ENCODE measurements around the gene PEX26. TPM values are rescaled to one million over a fixed set of nuclear protein-coding genes. Genes with fewer than 3 reads are reported as not detected.
"Not testable (repeated sequence)": the region's sequence is repeated elsewhere in the genome, so short reads cannot be mapped to it uniquely, and the experiment has no call there.

The PEX26 gene
- total and polyA plus RNA-seq, 5 donors = 17.4 to 23.5 (median 23.1) TPM

DNA sequence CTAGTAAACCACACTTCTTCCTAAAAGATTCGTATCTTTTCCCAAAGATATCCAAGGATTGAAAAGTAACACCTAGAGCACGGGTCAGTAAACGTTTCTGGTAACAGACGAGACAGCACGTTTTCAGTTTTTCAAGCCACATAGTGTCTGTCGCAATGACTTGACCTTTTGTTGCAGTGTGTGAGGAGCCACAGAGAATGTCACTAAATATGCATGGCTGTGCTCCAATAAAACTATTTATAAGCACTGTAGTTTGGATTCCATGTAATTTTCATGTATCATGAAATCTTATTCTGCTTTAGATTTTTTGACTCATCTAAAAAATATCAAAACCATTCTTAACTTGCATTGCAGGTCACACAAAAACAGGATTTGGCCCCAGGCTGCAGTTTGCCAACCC lies 35.1 kb upstream of the PEX26 start:
- no peak for DNase-seq
- WGBS = 58% methylated on average over 6 of the region's 6 CpGs
- H3K27me3 ChIP-seq (ENCODE audit: control insufficient read depth, insufficient read depth) = no peaks in the 10 kb centered on the region
- no peaks in the 10 kb centered on the region for H3K9me3 ChIP-seq (ENCODE audit: control insufficient read depth, low read length)
- intact Hi-C loops (cut with DNase I) = no loop called here
- no peak overlapping the region for H3K27ac ChIP-seq (ENCODE audit: low read length)
- ATAC-seq = peak in 1 of 2 donors; percentile 64
- H3K4me3 ChIP-seq (ENCODE audit: low read length) = no peak overlapping the region
- peaks cover 9% of the 10 kb centered on the region for H3K4me1 ChIP-seq (ENCODE audit: control insufficient read depth, insufficient read depth, low read length)

DNA sequence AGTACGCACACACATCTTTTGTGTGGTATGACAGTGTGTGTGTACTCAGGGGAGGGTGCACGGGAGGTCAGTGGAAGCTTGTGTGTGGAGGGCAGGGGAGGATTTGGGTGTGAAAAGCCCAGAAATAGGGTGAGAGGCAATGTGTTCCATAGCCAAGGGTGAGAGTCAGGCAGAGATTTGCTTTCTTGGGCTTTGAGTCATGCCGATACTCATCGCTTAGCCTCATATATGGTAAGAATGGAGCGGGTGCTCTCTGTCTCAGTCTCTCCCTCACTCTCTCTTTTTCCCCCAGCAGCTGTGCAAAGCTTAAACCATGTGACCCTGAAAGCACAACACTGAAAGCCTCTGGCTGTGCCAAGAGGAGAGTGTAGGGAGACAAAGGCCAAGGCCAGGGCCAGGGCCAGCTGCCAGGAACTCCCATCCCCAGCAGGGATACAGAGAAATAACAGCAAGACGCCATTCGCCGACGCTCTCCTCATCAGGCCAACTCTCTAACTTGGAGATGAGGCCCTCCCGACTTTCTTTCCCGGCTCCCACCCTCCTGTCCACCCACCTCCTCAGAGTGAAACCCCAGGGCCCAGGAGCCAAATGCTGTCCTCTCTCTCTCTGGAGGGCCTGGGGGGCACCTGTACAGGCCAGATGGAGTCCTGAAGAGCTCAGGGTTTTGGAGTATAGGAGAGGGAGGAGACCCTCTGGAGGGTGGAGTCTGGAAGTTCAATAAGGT lies 33.1 kb upstream of the PEX26 start:
- Histone ChIP-seq H3K4me1 (ENCODE audit: control insufficient read depth, insufficient read depth, low read length) (peaks cover 9% of the 10 kb centered on the region), H3K9me3 (ENCODE audit: control insufficient read depth, low read length) (no peaks in the 10 kb centered on the region), H3K27ac (ENCODE audit: low read length) (peak overlapping the region; percentile 73), H3K4me3 (ENCODE audit: low read length) (no peak overlapping the region), H3K27me3 (ENCODE audit: control insufficient read depth, insufficient read depth) (no peaks in the 10 kb centered on the region)
- WGBS = 41% methylated on average over 11 of the region's 11 CpGs
- intact Hi-C loops (cut with DNase I) = no loop called here
- DNase-seq (peak; percentile 59 to 90 (median 89)), ATAC-seq (peak; percentile 84 to 89)

DNA sequence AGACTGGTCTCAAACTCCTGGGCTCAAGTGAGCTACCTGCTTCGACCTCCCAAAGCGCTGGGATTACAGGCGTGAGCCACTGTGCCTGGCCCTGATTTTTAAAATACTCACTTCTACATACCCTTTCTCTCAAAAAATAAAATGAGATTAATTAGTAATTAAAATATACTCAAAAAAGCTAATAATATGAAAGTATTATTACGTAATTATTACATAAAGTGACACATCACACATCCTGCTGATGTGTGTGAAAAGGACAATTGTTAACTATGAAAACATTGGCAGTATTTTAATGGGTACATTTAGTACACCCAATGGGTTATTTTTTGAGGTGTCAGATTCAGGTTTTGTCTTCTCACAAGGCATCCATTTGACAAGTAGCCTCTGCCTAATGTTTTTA lies 32.0 kb upstream of the PEX26 start:
- Histone ChIP-seq H3K27ac (ENCODE audit: low read length) (no peak overlapping the region), H3K27me3 (ENCODE audit: control insufficient read depth, insufficient read depth) (no peaks in the 10 kb centered on the region), H3K9me3 (ENCODE audit: control insufficient read depth, low read length) (no peaks in the 10 kb centered on the region), H3K4me3 (ENCODE audit: low read length) (no peak overlapping the region), H3K4me1 (ENCODE audit: control insufficient read depth, insufficient read depth, low read length) (peaks cover 9% of the 10 kb centered on the region)
- 96% methylated on average over 4 of the region's 4 CpGs for WGBS
- DNase-seq (no peak), ATAC-seq (no peak)
- intact Hi-C loops (cut with DNase I) = no loop called here

DNA sequence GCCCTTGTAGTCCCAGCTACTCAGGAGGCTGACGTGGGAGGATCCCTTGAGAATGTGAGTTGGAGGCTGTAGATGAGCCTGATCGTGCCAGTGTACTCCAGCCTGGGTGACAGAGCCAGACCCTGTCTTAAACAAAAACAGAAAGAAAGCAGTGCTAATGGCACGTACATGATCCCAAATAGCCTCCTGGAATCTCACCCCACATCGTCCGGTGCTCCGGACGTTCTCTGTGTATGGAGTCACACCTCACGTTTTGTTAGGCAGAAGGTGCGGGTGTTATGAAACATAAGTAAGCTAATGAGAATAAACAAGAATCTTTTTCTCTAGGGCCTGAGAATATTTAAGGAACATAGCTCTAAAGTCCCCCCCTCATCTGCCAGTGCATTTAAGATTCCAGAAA lies 29.7 kb upstream of the PEX26 start:
- WGBS = 87% methylated on average over 9 of the region's 9 CpGs
- no peak overlapping the region for H3K4me3 ChIP-seq (ENCODE audit: low read length)
- H3K9me3 ChIP-seq (ENCODE audit: control insufficient read depth, low read length) = no peaks in the 10 kb centered on the region
- ATAC-seq (no peak), DNase-seq (no peak)
- no peaks in the 10 kb centered on the region for H3K27me3 ChIP-seq (ENCODE audit: control insufficient read depth, insufficient read depth)
- peaks cover 9% of the 10 kb centered on the region for H3K4me1 ChIP-seq (ENCODE audit: control insufficient read depth, insufficient read depth, low read length)
- no peak overlapping the region for H3K27ac ChIP-seq (ENCODE audit: low read length)
- intact Hi-C loops (cut with DNase I) = no loop called here

DNA sequence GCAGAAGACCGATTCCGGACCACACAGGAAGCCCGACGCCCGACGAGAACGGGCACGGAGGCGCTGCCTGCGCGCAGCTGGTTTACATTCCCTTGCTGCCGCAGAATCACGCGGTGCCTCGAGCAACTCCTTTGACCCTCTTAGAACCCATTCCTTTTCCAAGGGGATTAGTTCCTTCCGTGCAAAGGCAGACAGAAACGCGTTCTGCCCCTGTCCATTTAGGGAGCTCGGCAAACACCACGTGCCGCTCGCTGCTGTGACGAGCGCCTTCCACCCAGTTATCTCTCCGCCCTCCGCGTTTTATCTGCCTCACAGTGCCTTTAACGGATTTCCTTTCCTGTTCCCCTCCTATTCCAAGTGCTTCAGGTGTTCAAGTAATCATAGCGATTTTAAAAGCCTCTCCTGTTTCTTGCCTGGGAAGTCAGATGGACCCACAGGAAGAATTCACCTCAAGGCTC lies 29.3 kb upstream of the PEX26 start:
- H3K9me3 ChIP-seq (ENCODE audit: control insufficient read depth, low read length) = no peaks in the 10 kb centered on the region
- no peak overlapping the region for H3K27ac ChIP-seq (ENCODE audit: low read length)
- WGBS = 61% methylated on average over 29 of the region's 29 CpGs
- peaks cover 9% of the 10 kb centered on the region for H3K4me1 ChIP-seq (ENCODE audit: control insufficient read depth, insufficient read depth, low read length)
- DNase-seq (no peak), ATAC-seq (peak in 1 of 2 donors; percentile 56)
- intact Hi-C loops (cut with DNase I) = no loop called here
- no peak overlapping the region for H3K4me3 ChIP-seq (ENCODE audit: low read length)
- H3K27me3 ChIP-seq (ENCODE audit: control insufficient read depth, insufficient read depth) = no peaks in the 10 kb centered on the region

DNA sequence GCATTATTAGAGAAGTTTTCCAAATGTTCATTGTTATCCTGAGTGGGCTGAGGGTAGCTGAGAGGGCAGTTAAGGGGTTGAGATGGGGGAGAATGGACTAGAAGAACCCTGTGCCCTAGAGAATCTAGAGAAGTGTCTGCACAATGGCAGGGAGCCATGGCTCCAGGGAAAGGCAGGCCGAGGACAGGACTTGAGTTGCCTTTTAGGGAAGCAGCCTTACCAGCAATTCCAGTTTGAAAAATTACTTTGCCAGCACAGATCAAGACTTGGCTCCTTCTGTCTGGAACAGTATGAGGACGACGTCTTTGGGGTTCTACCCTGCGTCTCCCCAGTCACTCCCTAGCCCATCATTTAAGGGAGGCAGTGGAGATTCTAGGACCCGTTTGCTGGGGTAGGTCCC lies 27.7 kb upstream of the PEX26 start:
- intact Hi-C loops (cut with DNase I) = no loop called here
- no peak for ATAC-seq
- H3K9me3 ChIP-seq (ENCODE audit: control insufficient read depth, low read length) = no peaks in the 10 kb centered on the region
- H3K4me3 ChIP-seq (ENCODE audit: low read length) = no peak overlapping the region
- DNase-seq = no peak
- no peak overlapping the region for H3K27ac ChIP-seq (ENCODE audit: low read length)
- H3K27me3 ChIP-seq (ENCODE audit: control insufficient read depth, insufficient read depth) = no peaks in the 10 kb centered on the region
- peaks cover 3% of the 10 kb centered on the region for H3K4me1 ChIP-seq (ENCODE audit: control insufficient read depth, insufficient read depth, low read length)
- 68% methylated on average over 5 of the region's 5 CpGs for WGBS

DNA sequence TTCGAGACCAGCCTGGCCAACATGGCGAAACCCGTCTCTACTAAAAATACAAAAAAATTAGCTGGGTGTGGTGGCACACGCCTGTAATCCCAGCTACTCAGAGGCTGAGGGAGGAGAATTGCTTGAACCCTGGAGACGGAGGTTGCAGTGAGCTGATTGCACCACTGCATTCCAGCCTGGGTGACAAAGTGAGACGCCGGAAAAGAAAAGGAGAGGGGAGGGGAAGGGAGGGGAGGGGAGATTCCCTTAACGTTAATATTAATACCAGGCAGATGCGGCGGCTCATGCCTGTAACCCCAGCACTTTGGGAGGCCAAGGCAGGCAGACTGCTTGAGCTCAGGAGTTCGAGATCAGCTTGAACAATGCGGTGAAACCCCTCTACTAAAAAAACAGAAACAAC lies 26.7 kb upstream of the PEX26 start:
- H3K27me3 ChIP-seq (ENCODE audit: control insufficient read depth, insufficient read depth); H3K4me3 ChIP-seq (ENCODE audit: low read length); intact Hi-C loops (cut with DNase I); H3K4me1 ChIP-seq (ENCODE audit: control insufficient read depth, insufficient read depth, low read length); H3K9me3 ChIP-seq (ENCODE audit: control insufficient read depth, low read length); DNase-seq; ATAC-seq; H3K27ac ChIP-seq (ENCODE audit: low read length): not testable (repeated sequence)
- WGBS = 83% methylated on average over 12 of the region's 12 CpGs

DNA sequence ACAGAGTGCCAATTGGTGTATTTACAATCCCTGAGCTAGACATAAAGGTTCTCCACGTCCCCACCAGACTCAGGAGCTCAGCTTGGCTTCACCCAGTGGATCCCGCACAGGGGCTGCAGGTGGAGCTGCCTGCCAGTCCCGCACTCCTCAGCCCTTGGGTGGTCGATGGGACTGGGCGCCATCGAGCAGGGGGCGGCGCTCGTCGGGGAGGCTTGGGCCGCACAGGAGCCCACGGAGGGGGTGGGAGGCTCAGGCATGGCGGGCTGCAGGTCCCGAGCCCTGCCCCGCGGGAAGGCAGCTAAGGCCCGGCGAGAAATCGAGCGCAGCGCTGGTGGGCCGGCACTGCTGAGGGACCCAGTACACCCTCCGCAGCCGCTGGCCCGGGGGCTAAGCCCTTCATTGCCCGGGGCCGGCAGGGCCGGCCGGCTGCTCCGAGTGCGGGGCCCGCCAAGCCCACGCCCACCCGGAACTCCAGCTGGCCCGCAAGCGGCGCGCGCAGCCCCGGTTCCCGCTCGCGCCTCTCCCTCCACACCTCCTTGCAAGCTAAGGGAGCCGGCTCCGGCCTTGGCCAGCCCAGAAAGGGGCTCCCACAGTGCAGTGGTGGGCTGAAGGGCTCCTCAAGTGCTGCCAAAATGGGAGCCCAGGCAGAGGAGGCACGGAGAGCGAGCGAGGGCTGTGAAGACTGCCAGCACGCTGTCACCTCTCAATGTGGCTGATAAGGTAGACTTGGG lies 24.4 kb upstream of the PEX26 start:
- ATAC-seq; H3K4me1 ChIP-seq (ENCODE audit: control insufficient read depth, insufficient read depth, low read length); DNase-seq; H3K27ac ChIP-seq (ENCODE audit: low read length); H3K27me3 ChIP-seq (ENCODE audit: control insufficient read depth, insufficient read depth); H3K9me3 ChIP-seq (ENCODE audit: control insufficient read depth, low read length); H3K4me3 ChIP-seq (ENCODE audit: low read length); intact Hi-C loops (cut with DNase I): not testable (repeated sequence)
- 92% methylated on average over 44 of the region's 49 CpGs for WGBS

DNA sequence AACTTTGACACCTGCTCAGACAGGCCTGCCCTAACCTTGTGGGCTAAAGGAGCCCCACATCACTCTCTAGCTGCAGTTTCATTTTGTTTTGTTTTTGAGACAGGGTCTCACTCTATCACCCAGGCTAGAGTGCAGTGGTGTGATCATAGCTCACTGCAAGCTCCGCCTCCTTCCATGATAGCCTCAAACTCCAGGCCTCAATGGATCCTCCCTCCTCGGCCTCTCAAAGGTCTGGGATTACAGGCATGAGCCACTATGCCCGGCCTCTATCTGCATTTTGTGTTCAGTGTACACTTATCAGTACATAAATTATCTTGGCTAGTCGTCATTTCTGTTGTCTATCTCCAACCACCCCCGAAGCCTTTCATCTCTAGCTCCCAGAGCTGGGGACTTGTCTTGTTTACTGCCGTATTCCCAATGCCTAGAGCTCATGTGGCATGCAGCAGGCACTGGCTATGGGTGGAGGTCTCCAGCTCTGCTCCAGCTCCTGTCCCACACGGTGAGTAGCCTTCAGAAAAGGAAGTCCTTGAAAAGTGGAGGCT lies 22.1 kb upstream of the PEX26 start:
- Histone ChIP-seq H3K27ac (ENCODE audit: low read length) (peak overlapping the region; percentile 74), H3K4me1 (ENCODE audit: control insufficient read depth, insufficient read depth, low read length) (peaks cover 8% of the 10 kb centered on the region), H3K4me3 (ENCODE audit: low read length) (no peak overlapping the region), H3K27me3 (ENCODE audit: control insufficient read depth, insufficient read depth) (no peaks in the 10 kb centered on the region), H3K9me3 (ENCODE audit: control insufficient read depth, low read length) (no peaks in the 10 kb centered on the region)
- intact Hi-C loops (cut with DNase I) = no loop called here
- DNase-seq = no peak
- ATAC-seq = no peak
- 65% methylated on average over 7 of the region's 7 CpGs for WGBS

DNA sequence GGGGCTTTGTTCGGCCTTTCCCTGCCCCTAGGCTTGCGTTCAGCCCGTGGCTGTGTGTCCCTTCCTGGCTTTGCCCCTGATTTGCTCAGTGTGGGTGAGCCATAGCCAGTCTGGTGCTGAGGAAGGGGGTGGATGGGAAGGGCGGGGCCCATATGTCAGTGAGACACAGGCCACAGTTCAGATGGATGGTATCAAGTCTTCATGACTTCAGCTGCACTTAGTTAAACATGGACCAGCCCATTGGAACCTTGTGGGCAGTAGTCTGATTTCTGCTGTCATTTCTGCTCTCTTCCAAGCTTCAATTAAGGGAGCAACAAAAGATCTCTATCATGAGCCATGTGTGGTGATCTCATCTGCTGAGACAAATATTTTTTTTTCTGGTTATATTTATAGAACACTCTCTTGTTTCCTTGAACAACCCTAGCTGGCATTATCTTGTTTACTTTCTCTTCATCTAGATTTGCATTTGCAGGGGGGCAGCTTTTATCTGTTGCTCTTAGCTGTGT lies 21.6 kb upstream of the PEX26 start:
- Histone ChIP-seq H3K27me3 (ENCODE audit: control insufficient read depth, insufficient read depth) (no peaks in the 10 kb centered on the region), H3K9me3 (ENCODE audit: control insufficient read depth, low read length) (no peaks in the 10 kb centered on the region), H3K4me1 (ENCODE audit: control insufficient read depth, insufficient read depth, low read length) (peaks cover 8% of the 10 kb centered on the region), H3K4me3 (ENCODE audit: low read length) (no peak overlapping the region), H3K27ac (ENCODE audit: low read length) (peak overlapping the region; percentile 74)
- ATAC-seq (peak; percentile 35 to 65), DNase-seq (no peak)
- intact Hi-C loops (cut with DNase I) = no loop called here
- 63% methylated on average over 4 of the region's 4 CpGs for WGBS

DNA sequence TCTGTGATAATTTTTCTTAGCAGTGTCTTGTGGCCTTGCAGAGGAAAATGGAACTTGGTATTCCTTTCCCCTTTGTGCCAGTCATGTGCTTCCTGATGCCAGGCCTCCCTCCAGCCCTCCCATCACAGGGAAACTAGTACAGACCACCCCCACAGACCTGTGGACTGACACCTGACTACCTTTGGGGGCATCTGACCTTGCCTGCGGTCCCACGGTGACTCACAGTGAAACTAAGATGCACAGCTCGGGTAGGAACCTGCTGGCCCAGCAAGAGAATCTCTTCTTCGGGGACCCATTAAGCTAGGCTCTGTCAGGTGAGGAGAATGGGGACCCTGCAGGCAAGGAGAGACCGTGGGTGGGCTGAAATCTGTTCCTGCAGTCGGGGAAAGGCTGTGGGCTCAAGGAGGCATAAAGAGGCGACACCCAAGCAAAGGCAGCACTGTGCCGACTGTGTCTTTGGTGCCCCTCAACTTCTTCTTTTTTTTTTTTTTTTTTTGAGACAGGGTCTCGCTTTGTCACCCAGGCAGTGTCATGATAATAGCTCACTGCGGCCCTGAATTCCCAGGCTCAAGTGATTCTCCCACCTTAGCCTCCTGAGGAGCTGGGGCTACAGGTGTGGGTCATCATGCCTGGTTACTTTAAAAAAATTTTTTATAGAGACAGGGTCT lies 20.8 kb upstream of the PEX26 start:
- peaks cover 8% of the 10 kb centered on the region for H3K4me1 ChIP-seq (ENCODE audit: control insufficient read depth, insufficient read depth, low read length)
- no peak for ATAC-seq
- DNase-seq = no peak
- 88% methylated on average over 10 of the region's 10 CpGs for WGBS
- peak overlapping the region; percentile 30 for H3K27ac ChIP-seq (ENCODE audit: low read length)
- intact Hi-C loops (cut with DNase I) = no loop called here
- no peak overlapping the region for H3K4me3 ChIP-seq (ENCODE audit: low read length)
- no peaks in the 10 kb centered on the region for H3K9me3 ChIP-seq (ENCODE audit: control insufficient read depth, low read length)
- H3K27me3 ChIP-seq (ENCODE audit: control insufficient read depth, insufficient read depth) = no peaks in the 10 kb centered on the region

Measured in right cardiac atrium (tissue), 5 donors.